ENCODE data around the gene IFI27L1. TPM values are rescaled to one million over a fixed set of nuclear protein-coding genes. Genes with fewer than 3 reads are reported as not detected.

Gene IFI27L1
- polyA plus RNA-seq, 1 donor (not counting 4 experiments of a cell fraction or from before 2014, with no cell fraction given), result 17.4 TPM

- no peaks in the 10 kb centered on the region for H4K20me1 ChIP-seq (ENCODE audit: control insufficient read depth, extremely low read depth, insufficient read depth, low read length)
- dilution Hi-C loops (cut with MboI; ENCODE audit: extremely low pct_ligation_motif_present, low sequenced_read_pairs), result no loop called here
- FAIRE-seq (no peak), DNase-seq (ENCODE audit: low read depth, low spot score) (no peak)
- H3K4me3 ChIP-seq (ENCODE audit: control insufficient read depth in 2 of 3, extremely low read depth in 1 of 3, insufficient read depth in 2 of 3, low read depth in 1 of 3, low read length in 3 of 3), result no peak overlapping the region
- TF ChIP-seq CTCF (optimal IDR thresholded peaks at IDR 0.05 in 1 of 3, IDR thresholded peaks at IDR 0.05 in 1 of 3, conservative IDR thresholded peaks at IDR 0.05 in 1 of 3; ENCODE audit: extremely low read depth in 1 of 3, insufficient read depth in 2 of 3, low read length in 3 of 3), result no peak
- no peak for TF ChIP-seq EZH2 (IDR thresholded peaks at IDR 0.05; ENCODE audit: low read length)
- peaks cover 38 to 61% of the 10 kb centered on the region in 2 experiments for H3K36me3 ChIP-seq (ENCODE audit: control insufficient read depth in 2 of 2, extremely low read depth in 1 of 2, insufficient read depth in 2 of 2, low read length in 2 of 2)
- H3K9ac ChIP-seq (ENCODE audit: control insufficient read depth, extremely low read depth, insufficient read depth, low read length), result no peak overlapping the region
- no peaks in the 10 kb centered on the region for H3K9me3 ChIP-seq (ENCODE audit: control insufficient read depth, low read depth, low read length)
- no peak overlapping the region for H3K4me2 ChIP-seq (ENCODE audit: control insufficient read depth, extremely low read depth, insufficient read depth, low read depth, low read length)
- H3K9me1 ChIP-seq (ENCODE audit: control insufficient read depth, extremely low read depth, insufficient read depth, low read length), result no peaks in the 10 kb centered on the region
- H3K27ac ChIP-seq (ENCODE audit: control insufficient read depth, insufficient read depth, low read length), result no peak overlapping the region
- peaks cover 2% of the 10 kb centered on the region for H3K79me2 ChIP-seq (ENCODE audit: control insufficient read depth, insufficient read depth, low read length)
- no peaks in the 10 kb centered on the region for H3K4me1 ChIP-seq (ENCODE audit: control insufficient read depth, extremely low read depth, insufficient read depth, low read length)
- H3K27me3 ChIP-seq (ENCODE audit: control insufficient read depth, extremely low read depth, insufficient read depth, low read length), result no peaks in the 10 kb centered on the region
- no peak overlapping the region for H2AFZ ChIP-seq (ENCODE audit: control insufficient read depth, low read length)
These were observed 26.2 kb upstream of the IFI27L1 start for GRCh38 chr14:94054936-94055335.

GRCh38 chr14:94056579-94057308 lies 24.4 kb upstream of the IFI27L1 start:
- no peak for FAIRE-seq
- peaks cover 36 to 66% of the 10 kb centered on the region in 2 experiments for H3K36me3 ChIP-seq (ENCODE audit: control insufficient read depth in 2 of 2, extremely low read depth in 1 of 2, insufficient read depth in 2 of 2, low read length in 2 of 2)

More at GRCh38 chr14:94056579-94057308, 24.4 kb upstream of the IFI27L1 start:
- no peak overlapping the region for H3K27ac ChIP-seq (ENCODE audit: control insufficient read depth, insufficient read depth, low read length)
- dilution Hi-C loops (cut with MboI; ENCODE audit: extremely low pct_ligation_motif_present, low sequenced_read_pairs), result no loop called here
- no peaks in the 10 kb centered on the region for H3K27me3 ChIP-seq (ENCODE audit: control insufficient read depth, extremely low read depth, insufficient read depth, low read length)
- H4K20me1 ChIP-seq (ENCODE audit: control insufficient read depth, extremely low read depth, insufficient read depth, low read length), result no peaks in the 10 kb centered on the region
- peaks cover 9% of the 10 kb centered on the region for H3K79me2 ChIP-seq (ENCODE audit: control insufficient read depth, insufficient read depth, low read length)
- no peak overlapping the region for H3K4me3 ChIP-seq (ENCODE audit: control insufficient read depth in 2 of 3, extremely low read depth in 1 of 3, insufficient read depth in 2 of 3, low read depth in 1 of 3, low read length in 3 of 3)
- no peaks in the 10 kb centered on the region for H3K9me3 ChIP-seq (ENCODE audit: control insufficient read depth, low read depth, low read length)
- H3K4me2 ChIP-seq (ENCODE audit: control insufficient read depth, extremely low read depth, insufficient read depth, low read depth, low read length), result no peak overlapping the region
- H3K9ac ChIP-seq (ENCODE audit: control insufficient read depth, extremely low read depth, insufficient read depth, low read length), result no peak overlapping the region
- no peak for DNase-seq (ENCODE audit: low read depth, low spot score)
- H3K9me1 ChIP-seq (ENCODE audit: control insufficient read depth, extremely low read depth, insufficient read depth, low read length), result no peaks in the 10 kb centered on the region
- TF ChIP-seq EZH2 (IDR thresholded peaks at IDR 0.05; ENCODE audit: low read length) (no peak), CTCF (optimal IDR thresholded peaks at IDR 0.05 in 1 of 3, IDR thresholded peaks at IDR 0.05 in 1 of 3, conservative IDR thresholded peaks at IDR 0.05 in 1 of 3; ENCODE audit: extremely low read depth in 1 of 3, insufficient read depth in 2 of 3, low read length in 3 of 3) (no peak)
- H2AFZ ChIP-seq (ENCODE audit: control insufficient read depth, low read length), result no peak overlapping the region
- H3K4me1 ChIP-seq (ENCODE audit: control insufficient read depth, extremely low read depth, insufficient read depth, low read length), result no peaks in the 10 kb centered on the region

All from keratinocyte (primary cell).